IMR-90 (cell line): ENCODE measurements around the gene USP6NL. TPM values are rescaled to one million over a fixed set of nuclear protein-coding genes. Genes with fewer than 3 reads are reported as not detected.
A peak's percentile ranks its signal among the peaks of the same experiment; 100 is the strongest.

Experiments
- ATAC-seq: fragments of 200-7000 bp; cut with Tn5 transposase; 2 replicates; pipeline ENCODE4 v1.9.1; 2020; ENCODE audit warnings: low read depth, mild to moderate bottlenecking, moderate library complexity
- BruUV-seq: library from RNA; stranded (reverse); fragments of 400-500 nt; replicated peaks from 2 replicates; lab custom pipeline; 2021; lab: Mats Ljungman, UMichigan
- CTCF ChIA-PET: fragments of 300-600 bp; formaldehyde crosslinking; extraction: SDS; loops from one replicate; lab custom pipeline; 2021; ENCODE audit warnings: antibody characterized with exemption; lab: Yijun Ruan, JAX
- POLR2A ChIA-PET: fragments of 300-600 bp; sonication (Branson Sonifier 250); formaldehyde crosslinking; loops from one replicate; lab custom pipeline; 2022; ENCODE audit warnings: antibody characterized with exemption; ENCODE audit not compliant: unreplicated experiment; lab: Charles Lee
- DNase-seq: peaks from one replicate; pipeline ENCODE4 v3.0.0; 2013
- H2AFZ ChIP-seq: replicated peaks from 2 replicates; pipeline ENCODE3; 2013; ENCODE audit warnings: low read length, mild to moderate bottlenecking; ENCODE audit not compliant: poor library complexity
- H2AK5ac ChIP-seq: 2 replicates; pipeline ENCODE4 v1.6.1; 2013; ENCODE audit warnings: low read depth, low read length, inconsistent platforms
- H2AK9ac ChIP-seq: replicated peaks from 2 replicates; pipeline ENCODE3; 2013; ENCODE audit warnings: mild to moderate bottlenecking, low read depth, low read length, moderate library complexity; ENCODE audit not compliant: poor library complexity
- H2BK120ac ChIP-seq: 2 replicates; pipeline ENCODE4 v1.6.1; 2013; ENCODE audit warnings: low read depth, low read length, inconsistent platforms
- H2BK15ac ChIP-seq: 3 replicates; pipeline ENCODE4 v1.6.1; 2013; ENCODE audit warnings: low read depth, low read length, inconsistent platforms
- H2BK20ac ChIP-seq: 2 replicates; pipeline ENCODE4 v1.6.1; 2013; ENCODE audit warnings: low read depth, mild to moderate bottlenecking, inconsistent platforms, low read length, moderate library complexity
- H2BK5ac ChIP-seq: 2 replicates; pipeline ENCODE4 v1.6.1; 2013; ENCODE audit warnings: mild to moderate bottlenecking, low read depth, low read length, inconsistent platforms; ENCODE audit not compliant: poor library complexity, severe bottlenecking
- H3K14ac ChIP-seq: replicated peaks from 2 replicates; pipeline ENCODE4 v1.6.1; 2013; ENCODE audit warnings: low read depth, low read length, inconsistent platforms
- H3K18ac ChIP-seq: 2 replicates; pipeline ENCODE4 v1.6.1; 2013; ENCODE audit warnings: low read depth, low read length, control low read depth
- H3K23ac ChIP-seq: 2 replicates; pipeline ENCODE4 v1.6.1; 2013; ENCODE audit warnings: low read depth, low read length, inconsistent platforms
- H3K27ac ChIP-seq: 2 replicates; pipeline ENCODE4 v1.5.1; 2013; ENCODE audit warnings: mild to moderate bottlenecking, control low read depth, low read length; ENCODE audit not compliant: insufficient read depth
- H3K27me3 ChIP-seq: 2 replicates; pipeline ENCODE4 v1.6.1; 2013; ENCODE audit warnings: low read length; ENCODE audit not compliant: control insufficient read depth, insufficient read depth
- H3K36me3 ChIP-seq: 2 replicates; pipeline ENCODE4 v1.6.1; 2013; ENCODE audit warnings: low read length, mixed read lengths; ENCODE audit not compliant: control insufficient read depth, insufficient read depth
- H3K4ac ChIP-seq: 2 replicates; pipeline ENCODE4 v1.6.1; 2013; ENCODE audit warnings: low read depth, low read length, inconsistent platforms
- H3K4me1 ChIP-seq: 2 replicates; pipeline ENCODE4 v1.6.1; 2013; ENCODE audit warnings: low read length, mixed read lengths; ENCODE audit not compliant: control insufficient read depth, insufficient read depth
- H3K4me2 ChIP-seq: 2 replicates; pipeline ENCODE4 v1.6.1; 2013; ENCODE audit warnings: low read depth, mild to moderate bottlenecking, control low read depth, low read length, moderate library complexity
- H3K4me3 ChIP-seq: 2 replicates; pipeline ENCODE4 v1.5.1; 2013; ENCODE audit warnings: low read depth, mild to moderate bottlenecking, control low read depth, low read length, moderate library complexity; ENCODE audit not compliant: insufficient read depth
- H3K56ac ChIP-seq: 2 replicates; pipeline ENCODE4 v1.6.1; 2013; ENCODE audit warnings: low read length, inconsistent platforms; ENCODE audit not compliant: insufficient read depth; ENCODE audit errors: extremely low read depth
- H3K79me1 ChIP-seq, 2 experiments: 2 replicates each; pipeline ENCODE4 v1.6.1; 2013; ENCODE audit warnings: low read length in 2 of 2, inconsistent platforms in 1 of 2, low read depth in 1 of 2
- H3K9ac ChIP-seq: 2 replicates; pipeline ENCODE4 v1.6.1; 2013; ENCODE audit warnings: low read depth, low read length, control low read depth
- H3K9me1 ChIP-seq: 2 replicates; pipeline ENCODE4 v1.6.1; 2013; ENCODE audit warnings: low read length, inconsistent platforms; ENCODE audit not compliant: insufficient read depth
- H3K9me3 ChIP-seq: 2 replicates; pipeline ENCODE4 v1.6.1; 2013; ENCODE audit warnings: low read length; ENCODE audit not compliant: control insufficient read depth, insufficient read depth
- H4K20me1 ChIP-seq: 2 replicates; pipeline ENCODE4 v1.6.1; 2013; ENCODE audit warnings: low read length, inconsistent platforms; ENCODE audit not compliant: insufficient read depth
- H4K5ac ChIP-seq: 2 replicates; pipeline ENCODE4 v1.6.1; 2013; ENCODE audit warnings: mild to moderate bottlenecking, low read depth, low read length, control low read depth
- H4K8ac ChIP-seq, 2 experiments: 2 replicates each; pipeline ENCODE4 v1.6.1; 2013; ENCODE audit warnings: low read depth in 2 of 2, low read length in 2 of 2, control low read depth in 1 of 2, inconsistent platforms in 1 of 2
- H4K91ac ChIP-seq: 2 replicates; pipeline ENCODE4 v1.6.1; 2013; ENCODE audit warnings: low read depth, low read length, inconsistent platforms; ENCODE audit not compliant: insufficient read depth
- BHLHE40 ChIP-seq: fragments of 150-350 bp; IDR thresholded peaks from 2 replicates; pipeline ENCODE4 v1.6.1; 2016; ENCODE audit warnings: mild to moderate bottlenecking, low read depth, low read length
- CEBPB ChIP-seq: IDR thresholded peaks from 2 replicates; pipeline ENCODE4 v1.6.1; 2012; ENCODE audit warnings: low read depth, low read length, improper control_type of control experiment
- CHD1 ChIP-seq: IDR thresholded peaks from 2 replicates; pipeline ENCODE4 v1.6.1; 2012; ENCODE audit warnings: low read depth, low read length, improper control_type of control experiment
- FOS ChIP-seq: fragments of 150-350 bp; IDR thresholded peaks from 2 replicates; pipeline ENCODE4 v1.6.1; 2016; ENCODE audit warnings: low read depth, low read length
- MAFK ChIP-seq: IDR thresholded peaks from 2 replicates; pipeline ENCODE4 v1.6.1; 2012; ENCODE audit warnings: low read depth, low read length, improper control_type of control experiment
- MAZ ChIP-seq: IDR thresholded peaks from 2 replicates; pipeline ENCODE4 v1.6.1; 2012; ENCODE audit warnings: low read depth, mild to moderate bottlenecking, low read length, improper control_type of control experiment, moderate library complexity, borderline replicate concordance
- NFE2L2 ChIP-seq: fragments of 150-350 bp; IDR thresholded peaks from 2 replicates; pipeline ENCODE4 v1.6.1; 2016; ENCODE audit warnings: low read depth, mild to moderate bottlenecking, low read length
- POLR2A ChIP-seq: IDR thresholded peaks from 2 replicates; pipeline ENCODE4 v1.6.1; 2012; ENCODE audit warnings: mild to moderate bottlenecking, low read depth, low read length
- RAD21 ChIP-seq: IDR thresholded peaks from 2 replicates; pipeline ENCODE4 v1.6.1; 2012; ENCODE audit warnings: low read length, improper control_type of control experiment
- RCOR1 ChIP-seq: IDR thresholded peaks from 2 replicates; pipeline ENCODE4 v1.6.1; 2012; ENCODE audit warnings: mild to moderate bottlenecking, low read length, improper control_type of control experiment; ENCODE audit not compliant: insufficient replicate concordance
- RFX5 ChIP-seq: IDR thresholded peaks from 2 replicates; pipeline ENCODE4 v1.8.0; 2012; ENCODE audit warnings: low read depth, mild to moderate bottlenecking, low read length, moderate library complexity
- SMC3 ChIP-seq: fragments of 150-350 bp; IDR thresholded peaks from 2 replicates; pipeline ENCODE4 v1.6.1; 2016; ENCODE audit warnings: low read depth, mild to moderate bottlenecking, antibody characterized with exemption, low read length, moderate library complexity
- WGBS, 2 experiments: methylation state at CpG; one replicate each; pipeline versions ENCODE4 v1.1.5 to v1.1.7; 2013; ENCODE audit warnings: missing lambda C conversion rate in 2 of 2; ENCODE audit not compliant: insufficient read length in 1 of 2; ENCODE audit errors: extremely low coverage in 2 of 2; 5-methylcytosine and 5-hydroxymethylcytosine counted together
- dilution Hi-C: fragments of 300-500 bp; cut with HindIII; formaldehyde crosslinking; loops from one replicate; pipeline ENCODE4 v1.14.3; 2018; ENCODE audit warnings: low sequenced_read_pairs; ENCODE audit not compliant: unreplicated experiment
- in situ Hi-C: fragments of 300-500 bp; cut with MboI; formaldehyde crosslinking; loops from 3 replicates; pipeline ENCODE4 v1.14.3; 2019; ENCODE audit warnings: low sequenced_read_pairs, inconsistent platforms, mixed read lengths
- intact Hi-C: fragments of 100-400 bp; cut with micrococcal nuclease; formaldehyde crosslinking; loops from 2 replicates; pipeline ENCODE4 v1.10.0; 2022
- polyA plus RNA-seq, 3 experiments: library from polyadenylated mRNA; depleted of rRNA; stranded (reverse); fragments of >200 nt; gene quantifications; 2 replicates each; pipeline ENCODE4 v1.2.3, GENCODE V29; 2012; ENCODE audit warnings: low replicate concordance in 1 of 3
- total RNA-seq: library from RNA; depleted of rRNA; stranded (reverse); fragments of >200 nt; gene quantifications from 2 replicates; pipeline ENCODE4 v1.2.3, GENCODE V29; 2012
- TF ChIP-seq, protein P1 (sequence below): fragments of 150-350 bp; IDR thresholded peaks from 2 replicates; pipeline ENCODE4 v1.6.1; 2016; ENCODE audit warnings: low read depth, mild to moderate bottlenecking, low read length, moderate library complexity, borderline replicate concordance
- TF ChIP-seq, protein P2 (sequence below): conservative IDR thresholded peaks from 2 replicates; pipeline ENCODE4 v1.5.1; 2012; ENCODE audit warnings: mild to moderate bottlenecking, low read depth, low read length, improper control_type of control experiment

USP6NL gene
- total and polyA plus RNA-seq, 2 of the 4 experiments (the other 2 are of a cell fraction), result 7.8 to 9.1 TPM

DNA sequence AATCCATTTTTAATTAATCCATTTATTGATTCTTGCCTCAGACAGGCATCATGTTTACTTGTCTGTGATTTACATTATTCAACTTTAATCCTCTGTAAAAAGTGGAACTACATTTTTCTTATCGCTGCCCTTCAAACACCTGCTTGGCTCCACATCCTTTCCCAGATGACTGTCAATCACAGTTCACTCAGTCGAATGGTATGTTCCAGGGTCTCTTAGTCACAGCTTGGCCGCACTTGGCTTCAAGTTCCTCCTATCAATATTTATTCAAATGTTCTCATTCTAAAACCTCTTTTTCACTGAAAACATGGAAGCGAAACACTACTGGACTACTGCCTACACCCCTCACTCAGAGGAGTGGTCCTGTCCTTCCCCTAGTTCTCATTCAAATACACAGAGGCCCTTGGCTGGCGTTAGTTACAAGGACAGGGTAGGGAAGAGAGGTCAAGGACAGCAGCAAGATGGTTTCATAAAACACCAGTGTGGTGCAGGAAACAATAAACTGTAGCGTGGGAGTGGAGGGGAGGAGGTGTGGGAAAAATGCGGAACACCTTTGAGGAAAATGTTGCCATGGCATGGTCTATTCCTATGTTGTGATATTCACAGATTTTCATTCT, 143.2 kb downstream of the USP6NL start (continued):
- no peak for TF ChIP-seq BHLHE40
- no peak for TF ChIP-seq CEBPB
- TF ChIP-seq NFE2L2, result no peak
- no peak for TF ChIP-seq RFX5
- no peak for TF ChIP-seq RCOR1

DNA sequence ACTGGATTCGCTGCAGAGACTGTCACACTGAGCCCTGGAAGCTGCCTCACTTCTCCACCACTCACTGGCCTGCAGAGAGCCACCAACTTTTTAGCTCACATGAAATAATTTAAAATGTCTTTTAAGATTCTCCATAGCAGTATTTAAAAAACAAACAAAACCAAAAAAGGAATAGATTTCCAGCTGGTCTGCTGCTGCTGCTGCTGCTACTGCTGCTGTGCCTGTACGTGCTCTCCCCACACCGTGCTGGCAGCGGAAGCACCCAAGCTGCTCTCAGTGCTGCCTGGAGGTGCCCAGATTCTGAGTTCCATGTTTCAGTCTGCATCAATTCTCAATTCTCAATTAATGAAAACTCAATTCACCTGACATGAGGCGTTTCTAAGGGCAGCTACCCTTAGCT, 146.0 kb downstream of the USP6NL start:
- Histone ChIP-seq H3K4me1 (peaks cover 3% of the 10 kb centered on the region), H4K20me1 (no peaks in the 10 kb centered on the region), H2AK5ac (no peak overlapping the region), H2AK9ac (no peak overlapping the region), H2AFZ (no peak overlapping the region), H4K91ac (no peak overlapping the region), H3K4me2 (no peak overlapping the region), H3K14ac (no peak overlapping the region), H3K18ac (no peak overlapping the region), H3K36me3 (peaks cover 14% of the 10 kb centered on the region), H3K9ac (no peak overlapping the region), H2BK20ac (no peak overlapping the region), H3K56ac (no peak overlapping the region), H3K79me1 (peaks cover 0 to 3% of the 10 kb centered on the region in 2 experiments; a peak in 1 of 4 replicates), H3K4me3 (no peak overlapping the region), H4K8ac (no peak overlapping the region), H3K27me3 (no peaks in the 10 kb centered on the region), H2BK15ac (no peak overlapping the region), H3K9me1 (peaks cover 4% of the 10 kb centered on the region; the same call in 1 of the 2 replicates), H3K4ac (no peak overlapping the region), H3K27ac (no peak overlapping the region), H2BK120ac (no peak overlapping the region), H2BK5ac (no peak overlapping the region), H3K23ac (no peak overlapping the region), H4K5ac (no peak overlapping the region), H3K9me3 (no peaks in the 10 kb centered on the region)
- intact Hi-C loops (no loop called here), dilution Hi-C loops (no loop called here), in situ Hi-C loops (no loop called here)
- ATAC-seq, result peak; percentile 21; the same call in 1 of the 2 replicates
- POLR2A ChIA-PET, result no interaction called here
- no peak for DNase-seq
- CTCF ChIA-PET, result no interaction called here
- no TSS peak for BruUV-seq
- 77% methylated on average over 3 of the region's 5 CpGs; no CpG with 5 or more reads in 1 of the 2 experiments for WGBS, 2 experiments
- TF ChIP-seq SMC3 (no peak), MAFK (no peak), POLR2A (no peak), FOS (no peak), BHLHE40 (no peak), MAZ (no peak), CHD1 (no peak), RAD21 (no peak), RCOR1 (no peak)
- TF ChIP-seq, protein P1, sequence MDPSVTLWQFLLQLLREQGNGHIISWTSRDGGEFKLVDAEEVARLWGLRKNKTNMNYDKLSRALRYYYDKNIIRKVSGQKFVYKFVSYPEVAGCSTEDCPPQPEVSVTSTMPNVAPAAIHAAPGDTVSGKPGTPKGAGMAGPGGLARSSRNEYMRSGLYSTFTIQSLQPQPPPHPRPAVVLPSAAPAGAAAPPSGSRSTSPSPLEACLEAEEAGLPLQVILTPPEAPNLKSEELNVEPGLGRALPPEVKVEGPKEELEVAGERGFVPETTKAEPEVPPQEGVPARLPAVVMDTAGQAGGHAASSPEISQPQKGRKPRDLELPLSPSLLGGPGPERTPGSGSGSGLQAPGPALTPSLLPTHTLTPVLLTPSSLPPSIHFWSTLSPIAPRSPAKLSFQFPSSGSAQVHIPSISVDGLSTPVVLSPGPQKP, result no peak
- TF ChIP-seq, protein P2, sequence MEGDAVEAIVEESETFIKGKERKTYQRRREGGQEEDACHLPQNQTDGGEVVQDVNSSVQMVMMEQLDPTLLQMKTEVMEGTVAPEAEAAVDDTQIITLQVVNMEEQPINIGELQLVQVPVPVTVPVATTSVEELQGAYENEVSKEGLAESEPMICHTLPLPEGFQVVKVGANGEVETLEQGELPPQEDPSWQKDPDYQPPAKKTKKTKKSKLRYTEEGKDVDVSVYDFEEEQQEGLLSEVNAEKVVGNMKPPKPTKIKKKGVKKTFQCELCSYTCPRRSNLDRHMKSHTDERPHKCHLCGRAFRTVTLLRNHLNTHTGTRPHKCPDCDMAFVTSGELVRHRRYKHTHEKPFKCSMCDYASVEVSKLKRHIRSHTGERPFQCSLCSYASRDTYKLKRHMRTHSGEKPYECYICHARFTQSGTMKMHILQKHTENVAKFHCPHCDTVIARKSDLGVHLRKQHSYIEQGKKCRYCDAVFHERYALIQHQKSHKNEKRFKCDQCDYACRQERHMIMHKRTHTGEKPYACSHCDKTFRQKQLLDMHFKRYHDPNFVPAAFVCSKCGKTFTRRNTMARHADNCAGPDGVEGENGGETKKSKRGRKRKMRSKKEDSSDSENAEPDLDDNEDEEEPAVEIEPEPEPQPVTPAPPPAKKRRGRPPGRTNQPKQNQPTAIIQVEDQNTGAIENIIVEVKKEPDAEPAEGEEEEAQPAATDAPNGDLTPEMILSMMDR, result no peak
